HG02840 (cell line): Measurements from ENCODE around the gene BOLA3.
"Not testable (repeated sequence)": the region's sequence is repeated elsewhere in the genome, so short reads cannot be mapped to it uniquely, and the experiment has no call there.

ENCODE experiments used
- ATAC-seq: cut with Tn5 transposase; IDR thresholded peaks from one replicate; pipeline ENCODE4 v1.9.1; 2021; ENCODE audit warnings: mild to moderate bottlenecking, moderate library complexity, moderate number of reproducible peaks; ENCODE audit not compliant: unreplicated experiment, low FRiP score

The BOLA3 gene

GRCh38 chr2:74149570-74150319 lies 2.0 kb upstream of the BOLA3 start:
- ATAC-seq = no peak

GRCh38 chr2:74149247-74149525 lies 1.5 kb upstream of the BOLA3 start:
- no peak for ATAC-seq

DNA sequence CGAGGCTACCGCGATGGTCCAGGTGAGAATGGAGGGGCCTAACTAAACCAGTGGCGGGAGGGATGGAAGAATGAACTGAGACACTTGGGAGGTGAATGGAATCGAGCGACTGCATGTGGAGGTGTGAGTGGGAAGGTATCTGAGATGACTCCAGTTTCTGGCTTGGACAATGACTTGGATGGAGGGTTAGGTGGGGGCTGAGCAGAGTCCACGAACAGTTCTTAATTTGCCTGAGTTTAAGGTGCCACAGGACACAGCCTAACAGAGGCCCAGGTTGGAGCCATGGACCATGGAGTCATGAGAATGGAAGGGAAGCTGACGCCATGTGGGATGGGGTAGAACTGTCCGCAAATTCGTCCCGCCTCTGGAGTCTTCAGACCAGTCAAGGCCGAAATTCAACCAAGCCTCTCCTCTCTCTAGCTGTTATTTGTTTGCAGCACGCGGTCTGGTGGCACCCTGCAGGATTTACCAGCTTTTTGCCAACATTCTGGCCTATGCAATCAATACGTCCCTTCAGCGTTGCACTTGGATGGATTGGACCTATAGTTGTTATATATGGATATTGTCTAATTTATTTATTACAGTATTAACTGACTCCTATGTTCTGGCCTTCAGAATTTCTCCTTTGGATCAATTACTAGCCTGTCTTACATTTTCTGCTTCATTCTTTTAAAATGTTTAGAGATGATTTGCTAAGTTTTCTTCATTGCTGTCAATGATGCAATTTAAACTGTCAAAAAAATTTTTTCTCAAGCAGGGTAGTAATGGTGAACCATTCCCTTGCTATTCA lies 940 bp upstream of the BOLA3 start:
- no peak for ATAC-seq

DNA sequence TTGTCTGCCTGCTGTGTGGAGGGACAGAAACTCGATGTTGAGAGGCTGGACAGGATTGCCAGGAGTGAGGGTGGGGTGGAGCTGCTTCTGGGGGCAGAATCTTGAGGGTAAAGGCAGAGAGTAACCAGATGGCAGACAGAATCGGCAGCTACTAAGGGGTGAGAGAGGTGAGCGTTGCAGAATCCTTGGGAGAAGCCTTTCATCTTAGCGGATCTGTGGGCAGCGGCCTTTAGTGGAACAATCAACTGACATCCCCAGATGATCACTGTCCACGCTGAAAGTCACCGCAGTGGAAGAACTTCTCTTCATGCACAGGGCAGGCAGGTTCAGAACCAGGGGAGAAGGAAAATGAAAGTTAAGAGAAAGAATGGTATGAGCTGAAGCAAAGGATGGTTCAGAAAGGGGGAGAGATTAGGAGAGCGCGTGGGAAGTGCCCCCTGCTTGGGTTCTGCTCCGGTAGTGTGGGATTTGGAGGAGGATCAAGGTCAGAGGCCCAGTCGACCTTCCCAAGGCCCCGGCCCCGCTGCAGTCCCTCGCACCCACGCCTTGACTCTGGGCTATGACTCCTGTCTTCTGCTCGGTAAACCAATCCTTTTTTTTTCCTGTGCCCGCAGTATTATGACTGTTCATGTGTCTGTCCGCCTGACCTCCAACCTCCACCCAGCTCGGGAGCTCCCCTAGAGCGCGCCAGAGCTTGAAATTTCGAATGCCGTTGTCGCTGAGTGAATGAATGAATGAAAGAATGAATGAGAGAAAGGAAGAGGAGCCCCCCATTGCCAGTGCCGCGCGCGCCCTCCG lies 584 bp downstream of the BOLA3 start:
- peak; percentile 25 for ATAC-seq

DNA sequence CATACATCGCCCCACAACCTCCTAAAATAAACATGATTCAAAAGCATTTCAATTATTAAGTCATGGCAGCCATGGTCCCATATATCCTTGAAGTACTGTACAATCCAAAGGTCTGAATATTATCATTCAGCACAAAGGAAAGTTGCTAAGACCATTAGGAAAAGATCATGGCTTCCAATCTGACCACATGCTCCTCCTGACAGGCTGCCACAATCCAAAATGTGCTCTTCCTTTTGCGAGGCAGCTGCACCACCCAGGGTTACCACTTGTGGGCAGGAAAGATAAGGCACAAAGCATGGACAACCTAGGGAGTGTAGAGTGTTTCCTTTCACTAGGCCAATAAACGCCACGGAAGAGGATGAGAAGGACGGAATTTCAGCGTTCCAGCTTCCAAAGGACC lies 5.4 kb downstream of the BOLA3 start:
- no peak for ATAC-seq

DNA sequence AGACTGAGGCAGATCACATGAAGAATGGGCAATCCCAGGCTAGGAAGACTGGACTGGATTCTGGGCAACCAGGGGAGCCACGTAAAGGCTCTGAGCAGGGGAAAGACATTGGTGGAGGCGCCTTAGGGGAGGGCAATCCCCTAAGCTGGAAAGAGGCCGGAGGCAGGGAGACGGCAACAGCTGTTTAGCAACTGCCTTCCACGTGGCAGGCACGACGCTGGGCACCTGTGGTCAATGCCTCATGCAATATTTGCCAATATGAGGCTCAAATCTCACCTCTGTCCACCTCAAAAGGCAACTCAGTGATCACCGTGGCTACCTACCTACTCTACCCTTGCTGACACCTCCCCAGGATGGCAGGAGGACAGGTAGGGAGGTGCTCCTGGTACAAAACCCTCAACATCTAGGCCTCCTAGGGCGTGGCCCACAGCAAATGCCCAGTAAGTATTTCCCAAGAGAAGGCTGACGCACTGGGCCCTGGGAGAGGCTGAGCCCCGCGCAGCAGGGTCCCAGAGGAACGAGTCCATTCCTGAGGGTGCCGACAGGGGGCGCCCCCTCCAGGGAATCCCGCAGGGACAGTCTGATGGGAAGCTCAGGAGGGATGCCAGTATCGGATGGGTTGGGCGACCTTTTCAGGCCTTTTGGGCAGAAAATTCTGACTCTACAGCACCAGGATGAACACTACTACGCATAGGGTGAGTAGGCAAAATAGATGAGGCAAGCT lies 8.9 kb downstream of the BOLA3 start:
- no peak for ATAC-seq

GRCh38 chr2:74137651-74138599 lies 9.8 kb downstream of the BOLA3 start:
- ATAC-seq = no peak

GRCh38 chr2:74131901-74132300 lies 15.8 kb downstream of the BOLA3 start:
- ATAC-seq = no peak

GRCh38 chr2:74130211-74130995 lies 17.3 kb downstream of the BOLA3 start:
- ATAC-seq = no peak

DNA sequence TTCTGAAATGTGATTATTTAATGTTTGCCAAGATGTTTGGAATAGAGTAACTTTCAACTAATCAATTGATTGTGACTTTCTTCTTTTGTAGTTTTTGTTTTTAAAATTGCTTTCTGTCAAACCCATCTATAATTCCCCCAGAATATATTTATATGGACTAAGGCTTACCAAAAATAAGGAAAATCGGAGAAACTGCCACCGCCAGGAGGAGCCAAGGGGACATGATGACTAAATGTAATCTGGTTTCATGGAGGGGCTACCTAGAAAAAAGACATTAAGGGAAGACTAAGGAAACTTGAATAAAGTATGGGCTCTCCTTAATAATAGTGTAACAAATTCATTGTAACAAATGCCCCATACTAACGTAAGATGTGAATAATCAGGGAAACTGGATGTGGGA lies 19.5 kb downstream of the BOLA3 start:
- ATAC-seq = no peak

- not testable (repeated sequence) for ATAC-seq
Measured at GRCh38 chr2:74123955-74124354, 23.8 kb downstream of the BOLA3 start.

DNA sequence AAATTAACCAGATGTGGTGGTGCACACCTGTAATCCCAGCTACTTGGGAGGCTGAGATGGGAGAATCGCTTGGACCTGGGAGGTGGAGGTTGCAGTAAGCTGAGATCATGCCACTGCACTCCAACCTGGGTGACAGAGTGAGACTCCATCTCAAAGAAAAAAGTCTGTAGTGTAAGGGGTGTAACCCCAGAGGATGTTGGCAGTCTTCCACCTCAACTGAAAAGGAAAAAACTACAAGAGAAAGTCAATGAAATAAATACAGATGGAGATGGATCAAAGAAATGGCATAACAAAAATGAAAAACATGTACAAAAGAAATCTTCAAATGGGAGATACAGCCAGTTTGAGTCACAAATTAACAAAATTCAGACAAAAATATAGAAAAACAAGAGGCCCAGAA lies 25.9 kb downstream of the BOLA3 start:
- not testable (repeated sequence) for ATAC-seq

DNA sequence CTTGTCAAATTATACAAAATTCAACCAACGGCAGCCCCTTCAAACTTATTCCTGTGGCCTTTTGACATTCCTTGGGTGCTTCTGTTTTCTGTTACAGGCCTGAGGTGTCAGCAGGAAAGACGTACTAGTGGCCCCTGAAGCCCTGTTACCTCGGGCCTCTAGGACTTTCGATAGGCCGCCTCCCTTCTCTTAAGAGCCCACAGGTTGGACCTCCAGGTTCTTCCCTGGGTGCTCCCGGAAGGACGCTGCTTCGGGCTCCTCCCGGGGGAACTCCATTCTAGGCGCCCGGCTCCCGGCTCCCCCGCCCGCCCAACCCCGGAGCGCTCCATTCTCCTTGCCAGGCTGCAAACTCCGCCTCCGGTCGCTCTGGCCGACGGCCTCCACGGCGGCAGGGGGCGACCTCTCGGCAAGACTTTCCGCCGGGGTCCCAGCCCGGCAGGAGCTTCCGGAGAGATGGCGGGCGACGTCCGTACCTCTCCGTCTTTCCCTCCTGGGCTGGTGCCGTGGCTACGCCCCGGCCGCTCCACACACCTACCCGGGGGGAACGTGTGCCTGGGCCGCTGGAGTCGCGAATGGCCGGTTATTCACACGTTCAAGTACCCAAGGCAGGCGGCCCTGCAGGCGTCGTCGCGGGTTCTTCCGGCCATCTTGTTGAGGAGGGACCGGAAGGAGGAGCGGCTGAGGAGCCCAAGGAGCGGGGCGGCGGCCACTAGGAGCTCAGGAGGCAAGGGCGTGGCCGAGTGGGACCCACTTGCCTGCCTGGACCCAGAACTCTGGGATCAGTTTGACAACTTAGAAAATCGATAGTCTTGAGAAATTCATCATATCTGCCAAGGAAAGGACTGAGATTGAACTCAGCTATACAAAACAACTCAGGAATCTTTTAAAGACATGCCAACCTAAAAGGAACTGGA lies 27.5 kb downstream of the BOLA3 start:
- ATAC-seq = peak; percentile 95

GRCh38 chr2:74119339-74119738 lies 28.4 kb downstream of the BOLA3 start:
- ATAC-seq = no peak

GRCh38 chr2:74111380-74111779 lies 36.3 kb downstream of the BOLA3 start:
- ATAC-seq = no peak

GRCh38 chr2:74110537-74110936 lies 37.2 kb downstream of the BOLA3 start:
- ATAC-seq = no peak

GRCh38 chr2:74109551-74109950 lies 38.2 kb downstream of the BOLA3 start:
- no peak for ATAC-seq

- ATAC-seq = no peak
Measured at GRCh38 chr2:74107071-74107470, 40.6 kb downstream of the BOLA3 start.
